ENCODE data around the gene HPCAL1.

HPCAL1 gene

DNA sequence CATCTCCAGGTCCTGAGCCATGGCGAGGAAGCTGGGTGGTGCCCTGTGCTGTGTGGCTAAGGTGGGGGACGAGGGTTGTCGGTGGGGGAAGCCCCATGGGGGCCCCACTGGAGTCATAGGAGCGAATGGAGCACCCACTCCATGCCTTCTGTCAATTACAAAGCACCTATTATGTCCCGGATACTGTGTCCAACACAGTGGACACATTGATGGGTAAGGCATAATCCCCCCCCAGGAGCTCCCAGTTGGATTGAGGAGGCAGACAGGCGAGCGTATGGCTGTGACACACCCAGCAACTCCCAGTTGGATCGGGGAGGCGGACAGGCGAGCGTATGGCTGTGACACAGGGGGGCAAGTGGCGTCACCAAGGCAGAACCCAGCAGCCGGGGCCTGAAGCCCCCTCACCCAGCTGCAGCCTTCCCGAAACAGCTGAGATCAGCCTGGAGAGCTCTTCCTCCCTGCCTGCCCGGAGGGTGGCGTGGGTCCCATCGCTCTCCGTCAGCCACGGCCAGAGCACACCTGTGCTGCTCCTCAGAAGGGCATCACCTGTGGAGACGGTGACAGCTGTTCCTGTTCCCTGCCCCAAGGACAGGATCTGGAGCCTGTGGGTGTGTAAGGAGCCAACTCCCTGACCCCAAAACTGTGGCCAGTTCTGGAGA, 69.6 kb downstream of the HPCAL1 start:
- DNase-seq = no peak

- no peak for DNase-seq
These were observed 70.1 kb downstream of the HPCAL1 start for GRCh38 chr2:10372862-10373240.

- DNase-seq = no peak
These were observed 71.2 kb downstream of the HPCAL1 start for GRCh38 chr2:10373931-10374330.

DNA sequence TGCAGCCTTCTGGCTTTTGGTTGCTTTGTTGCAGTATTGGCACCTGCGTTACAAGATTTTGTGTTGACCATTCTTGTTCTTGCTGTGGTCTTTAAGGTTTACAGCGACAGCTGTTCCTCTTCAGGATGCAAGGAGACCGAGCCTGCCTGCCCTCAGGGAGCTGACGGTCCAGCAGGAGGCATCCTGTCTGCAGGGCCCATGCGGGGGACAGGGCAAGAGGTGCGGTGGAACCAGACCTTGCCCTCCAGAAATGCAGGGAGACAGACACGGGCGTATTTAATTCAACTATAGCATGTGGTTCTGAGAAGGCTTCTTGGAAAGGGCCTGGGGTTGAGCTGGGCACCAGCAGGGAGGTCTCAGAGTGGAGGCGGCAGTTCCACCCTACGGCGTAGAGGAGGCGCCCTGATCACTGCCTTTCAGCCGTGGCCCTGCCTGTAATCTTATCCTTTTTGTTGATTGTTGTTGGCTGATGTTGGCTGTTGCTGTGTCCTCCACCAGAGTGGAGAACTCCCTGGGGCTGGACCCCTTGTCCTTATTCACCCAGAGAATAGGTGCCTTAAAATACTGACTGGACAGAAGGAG, 71.7 kb downstream of the HPCAL1 start:
- DNase-seq = no peak

- DNase-seq = no peak
These were observed 73.0 kb downstream of the HPCAL1 start for GRCh38 chr2:10375570-10376281.

DNA sequence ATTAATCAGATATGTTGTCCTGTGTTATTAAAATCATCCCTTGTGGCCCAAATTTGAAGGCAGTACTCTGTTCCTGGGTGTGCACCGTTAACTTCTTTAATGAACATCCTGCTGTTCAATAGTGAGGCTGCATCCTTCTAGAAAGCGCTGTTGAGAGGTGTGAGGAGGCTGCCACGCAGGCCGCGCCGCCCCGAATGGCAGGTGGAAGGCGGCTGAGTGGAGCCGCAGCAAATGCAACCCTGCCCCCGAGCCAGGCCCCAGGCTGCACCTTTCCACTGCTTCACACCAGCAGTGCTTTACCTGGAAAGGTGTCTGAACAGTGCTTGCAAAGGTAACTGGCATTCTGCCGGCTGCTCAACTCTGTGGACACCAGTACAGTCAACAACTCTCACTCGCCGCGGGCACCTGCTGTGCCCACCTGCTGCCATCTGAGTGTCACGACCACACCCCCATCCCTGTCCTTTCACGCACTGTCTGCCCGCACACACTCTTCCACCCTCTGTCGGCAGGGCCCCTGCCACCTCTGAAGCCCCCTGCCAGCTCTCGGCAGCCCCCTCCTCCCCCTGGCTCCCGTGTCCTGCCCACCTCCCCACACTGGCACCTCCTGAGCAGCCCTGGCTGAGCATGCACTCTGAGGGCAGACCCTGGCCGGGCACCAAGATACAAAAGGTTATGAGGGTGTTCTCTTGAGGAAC, 74.5 kb downstream of the HPCAL1 start:
- DNase-seq = no peak

GRCh38 chr2:10377747-10378085, 75.0 kb downstream of the HPCAL1 start:
- DNase-seq = no peak

DNA sequence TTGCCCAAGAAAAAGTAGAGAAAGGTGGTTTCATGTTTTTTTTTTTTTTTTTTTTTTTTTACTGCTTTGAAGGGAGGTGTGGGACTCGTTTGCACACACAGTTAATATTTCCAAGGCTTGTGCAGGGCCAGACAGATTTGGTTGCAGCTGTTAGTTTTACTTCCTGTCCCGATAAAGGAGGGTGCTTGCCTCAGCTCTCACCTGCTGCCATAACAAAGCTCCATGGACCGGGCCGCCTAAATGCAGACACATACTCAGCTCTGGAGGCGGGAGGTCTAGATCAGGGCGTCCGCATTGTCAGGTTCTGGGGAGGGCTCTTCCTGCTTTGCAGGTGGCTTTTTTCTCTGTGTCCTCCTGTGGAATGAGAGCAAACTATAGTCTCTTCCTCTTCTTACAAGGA, 75.5 kb downstream of the HPCAL1 start:
- no peak for DNase-seq

DNA sequence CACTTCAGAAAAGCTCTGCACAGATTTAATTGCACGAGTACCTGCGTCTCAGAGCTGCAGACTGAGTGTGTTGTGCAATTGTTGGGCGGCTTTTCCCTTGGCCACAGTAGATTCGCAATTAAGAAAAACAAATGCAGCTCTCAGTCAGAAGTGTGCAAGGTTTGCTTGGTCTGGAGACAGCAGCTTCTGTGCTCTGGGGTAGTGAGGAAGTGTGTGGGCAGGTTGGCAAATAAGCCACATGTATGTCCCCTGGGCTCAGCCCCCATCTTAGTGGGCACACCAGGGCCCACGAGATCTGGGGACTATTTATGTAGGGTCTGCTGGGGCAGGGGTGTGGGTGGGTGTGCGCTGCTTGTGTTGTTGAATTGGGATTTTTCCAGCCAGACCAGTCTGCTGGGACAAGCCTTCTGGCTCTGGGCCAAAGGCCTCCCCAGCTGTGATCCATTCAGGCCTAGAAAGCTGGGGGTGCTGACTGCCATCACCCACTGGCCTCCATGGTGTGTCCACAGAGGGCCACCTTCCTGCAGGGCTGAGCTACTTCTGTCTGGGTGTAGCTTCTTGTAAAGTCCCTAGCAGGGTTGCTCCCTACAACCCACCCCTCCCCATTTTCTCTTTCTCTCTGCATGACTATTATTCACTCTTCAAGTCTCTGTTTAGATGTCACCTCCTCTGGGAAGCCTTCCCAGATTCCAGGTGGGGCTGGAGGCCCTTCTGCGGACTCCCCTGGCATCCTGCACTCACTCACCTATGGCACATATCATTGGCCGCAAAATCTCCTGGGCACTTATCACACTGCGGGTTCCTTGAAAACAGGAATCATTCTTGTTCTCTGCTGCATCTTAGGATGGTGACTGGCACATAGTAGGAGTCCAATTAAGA, 77.6 kb downstream of the HPCAL1 start:
- DNase-seq = peak; percentile 77

DNA sequence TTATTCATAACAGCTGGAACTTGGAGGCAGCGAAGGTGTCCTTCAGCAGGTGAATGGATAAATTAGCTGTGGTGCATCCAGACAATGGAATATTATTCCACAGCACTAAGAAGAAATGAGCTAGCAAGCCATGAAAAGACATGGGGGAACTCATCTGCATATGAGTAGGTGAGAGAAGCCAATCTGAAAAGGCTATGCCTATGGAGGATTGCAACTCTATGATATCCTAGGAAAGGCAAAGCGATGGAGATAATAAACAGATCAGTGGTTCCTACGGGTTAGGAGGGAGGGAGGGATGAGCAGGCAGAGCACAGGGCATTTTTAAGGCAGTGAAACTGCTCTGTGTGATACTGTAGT, 79.3 kb downstream of the HPCAL1 start:
- no peak for DNase-seq

- peak; percentile 98 for DNase-seq
These were observed 79.8 kb downstream of the HPCAL1 start for GRCh38 chr2:10382354-10383061.

- peak; percentile 33 for DNase-seq
These were observed 81.4 kb downstream of the HPCAL1 start for GRCh38 chr2:10383960-10384734.

DNA sequence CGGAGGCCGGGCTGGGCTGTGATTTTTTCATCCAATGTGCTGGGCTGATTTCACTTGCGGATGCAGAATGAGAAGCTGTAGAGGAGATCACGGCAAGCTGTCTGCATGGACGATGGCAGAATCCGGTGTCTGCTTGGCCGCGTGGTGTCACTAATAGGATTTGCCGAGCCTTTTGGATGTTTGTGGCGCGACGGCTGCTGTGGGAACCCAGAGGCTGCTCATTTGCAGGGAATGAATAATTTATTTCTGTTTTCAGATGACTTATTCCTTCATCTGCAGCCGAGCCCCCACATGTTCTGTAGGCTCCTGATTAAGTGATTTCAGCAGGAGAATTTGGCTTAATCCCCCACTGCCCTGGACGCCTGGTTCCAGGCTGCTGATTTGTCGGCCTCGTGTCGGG, 82.8 kb downstream of the HPCAL1 start:
- no peak for DNase-seq

DNA sequence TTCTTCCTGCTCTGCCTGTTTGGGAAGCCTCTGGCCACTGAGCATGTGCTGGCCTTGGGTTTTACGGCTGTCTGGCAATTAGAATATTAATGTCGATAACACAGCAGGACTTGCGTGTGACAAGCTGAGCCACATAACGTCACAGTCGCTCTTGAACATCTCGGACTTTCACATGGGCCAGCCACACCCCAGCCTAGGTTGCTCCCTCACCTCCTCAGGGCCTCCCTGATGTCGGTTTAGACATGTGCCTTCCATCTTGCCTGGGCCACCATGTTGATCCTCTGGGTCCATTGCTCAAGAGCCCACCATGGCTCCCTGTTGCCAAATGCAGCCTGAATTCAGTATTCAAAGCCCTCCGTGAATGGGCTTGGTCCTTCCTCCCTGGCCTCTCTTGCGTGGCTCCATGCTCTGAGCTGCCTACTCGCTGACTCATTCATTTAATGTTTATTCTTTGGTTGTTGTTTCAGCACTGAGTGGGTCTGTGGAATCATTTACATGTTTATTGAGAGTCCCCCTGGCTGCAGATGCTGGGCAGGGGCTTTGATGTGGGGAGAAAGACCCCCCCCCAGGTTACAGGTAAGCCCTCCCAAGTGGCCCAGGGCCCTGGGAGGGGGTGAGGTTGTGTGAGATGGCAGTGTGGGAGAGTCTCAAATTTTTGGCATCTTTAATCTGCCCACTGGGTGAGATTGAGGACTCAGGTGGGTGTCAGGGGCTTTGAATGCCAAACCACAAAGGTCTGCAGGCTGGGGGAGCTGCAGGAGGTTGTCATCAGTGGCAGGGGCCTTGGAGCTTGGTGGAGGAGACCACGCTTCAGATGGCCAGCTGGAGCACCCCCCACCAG, 83.4 kb downstream of the HPCAL1 start:
- no peak for DNase-seq

DNA sequence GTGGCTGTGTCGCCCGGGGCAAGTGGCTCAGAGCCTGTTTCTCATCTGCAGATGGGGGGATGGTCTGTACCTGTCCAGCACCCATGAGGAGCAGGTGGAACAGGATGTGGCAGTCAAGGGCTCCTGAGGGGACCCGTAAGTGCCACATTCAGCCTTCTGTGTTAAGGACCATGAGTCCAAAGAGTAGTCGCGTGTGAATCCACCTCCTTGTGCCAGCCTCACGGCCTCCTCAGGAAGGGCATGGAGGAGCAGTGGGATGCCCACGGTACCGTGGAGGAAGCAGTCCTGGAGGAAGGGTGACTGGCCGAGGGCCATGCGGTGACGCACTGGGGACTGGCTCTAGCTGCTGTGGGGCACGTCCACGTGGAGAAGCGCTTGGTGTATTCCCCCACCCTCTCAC, 84.3 kb downstream of the HPCAL1 start:
- DNase-seq = no peak

DNA sequence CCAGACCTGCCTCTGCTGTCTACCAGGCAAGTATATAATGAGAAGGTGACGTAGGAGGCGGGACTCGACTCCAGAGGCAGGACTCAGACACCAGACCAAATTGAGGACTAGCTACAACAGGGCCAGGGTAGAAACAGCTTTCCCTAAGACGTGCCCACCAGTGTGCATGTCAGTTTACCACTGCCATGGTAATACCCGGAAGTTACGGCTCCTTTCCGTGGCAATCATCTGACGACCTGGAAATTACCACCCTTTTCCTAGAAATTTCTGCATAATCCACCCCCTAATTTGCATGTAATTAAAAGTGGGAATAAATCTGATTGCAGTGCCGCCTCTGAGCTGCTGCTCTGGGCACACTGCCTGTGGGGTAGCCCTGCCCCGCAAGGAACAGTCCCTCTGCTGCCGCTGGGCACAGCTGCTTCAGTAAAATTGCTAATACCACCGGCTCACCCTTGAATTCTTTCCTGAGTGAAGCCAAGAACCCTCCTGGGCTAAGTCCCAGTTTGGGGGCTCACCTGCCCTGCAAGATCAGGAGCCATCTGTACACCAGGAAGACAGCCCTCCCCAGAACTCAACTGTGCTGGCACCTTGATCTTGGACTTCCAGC, 86.4 kb downstream of the HPCAL1 start:
- no peak for DNase-seq

DNA sequence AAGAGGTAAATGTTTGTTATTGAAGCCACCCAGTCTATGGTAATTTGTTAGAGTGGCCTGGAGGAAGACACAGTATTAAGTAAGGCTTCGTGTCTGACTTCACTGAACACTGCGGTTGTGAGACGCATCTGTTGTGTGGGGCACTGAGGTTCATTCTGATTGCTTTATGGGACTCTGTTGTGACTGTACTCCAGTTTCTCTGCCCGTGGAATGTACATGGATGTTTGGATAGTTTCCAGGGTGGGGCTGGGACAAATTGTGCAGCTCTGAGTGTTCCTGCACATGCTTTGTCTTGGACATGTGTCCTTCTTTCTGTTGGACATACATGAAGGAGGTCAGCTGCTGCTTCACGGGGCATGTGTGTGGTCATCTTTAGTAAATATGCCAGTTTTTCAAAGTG, 86.9 kb downstream of the HPCAL1 start:
- DNase-seq = no peak

DNA sequence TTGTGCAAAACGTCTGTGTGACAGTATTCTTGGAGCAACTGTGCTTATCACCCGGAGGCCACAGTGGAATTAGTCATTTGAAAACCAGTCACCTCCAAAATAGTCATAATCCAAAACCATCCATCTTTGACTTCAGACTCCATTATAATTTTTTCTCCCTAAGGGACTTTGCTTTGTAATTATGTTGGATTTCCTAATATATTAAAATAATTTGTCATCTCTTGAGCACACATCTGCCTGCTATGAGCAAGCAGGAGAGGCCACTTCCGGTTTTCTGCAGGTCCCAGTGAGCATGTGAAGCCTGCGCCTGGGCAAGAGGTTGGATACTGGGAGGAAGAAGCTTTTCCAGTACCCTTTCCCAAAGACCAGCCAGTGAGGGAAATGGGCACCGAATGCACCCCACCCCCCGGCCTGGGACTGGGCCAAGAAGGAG, 87.7 kb downstream of the HPCAL1 start:
- no peak for DNase-seq

- no peak for DNase-seq
These were observed 89.4 kb downstream of the HPCAL1 start for GRCh38 chr2:10392100-10392499.

DNA sequence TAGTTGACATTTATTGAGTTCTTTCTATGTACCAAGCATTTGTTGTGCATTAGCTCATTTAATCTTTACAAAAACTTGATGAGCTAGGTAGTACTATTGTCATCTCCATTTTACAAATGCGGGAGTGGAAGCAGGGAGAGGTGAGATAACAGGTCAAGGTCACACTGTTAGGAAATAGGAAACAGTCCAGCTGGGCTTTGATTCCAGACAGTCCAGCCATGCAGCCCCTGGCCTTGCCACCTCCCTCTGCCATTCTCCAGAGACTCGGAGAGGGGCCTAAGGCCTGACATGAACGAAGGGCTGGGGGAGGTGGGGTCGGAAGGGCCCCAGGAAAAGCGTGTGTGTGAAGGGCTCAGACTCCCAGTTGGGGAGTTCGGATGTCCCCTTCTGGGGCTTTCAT, 89.8 kb downstream of the HPCAL1 start:
- DNase-seq = no peak

Measured in GF-D8 (cell line).